GM12872 (cell line): ENCODE results near the gene DOCK4.

Experiments
- TF ChIP-seq, protein P1 (sequence below): IDR thresholded peaks from 3 replicates; pipeline ENCODE4 v1.5.1; 2011; ENCODE audit warnings: low read depth, mild to moderate bottlenecking, low read length, moderate library complexity; ENCODE audit not compliant: insufficient read depth

The DOCK4 gene

DNA sequence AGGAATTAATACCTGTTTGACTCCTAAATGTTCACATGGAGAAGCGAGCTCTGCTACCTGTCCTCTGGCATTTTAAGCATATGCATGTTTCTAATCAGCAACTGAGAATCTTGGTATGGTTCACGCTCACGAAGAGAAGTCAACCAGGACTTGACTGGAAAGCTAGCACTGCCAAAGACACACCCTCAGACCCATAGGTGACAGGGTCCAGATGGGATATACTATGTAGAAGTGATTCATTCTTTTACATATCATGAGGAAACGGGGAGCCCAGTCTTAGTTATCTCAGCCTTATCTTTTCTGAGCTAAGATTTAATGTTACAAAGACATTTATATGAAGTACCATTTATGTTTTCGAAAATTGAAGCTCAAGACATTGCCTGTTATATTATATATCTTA is 313.0 kb downstream of the DOCK4 start:
- TF ChIP-seq, protein P1, sequence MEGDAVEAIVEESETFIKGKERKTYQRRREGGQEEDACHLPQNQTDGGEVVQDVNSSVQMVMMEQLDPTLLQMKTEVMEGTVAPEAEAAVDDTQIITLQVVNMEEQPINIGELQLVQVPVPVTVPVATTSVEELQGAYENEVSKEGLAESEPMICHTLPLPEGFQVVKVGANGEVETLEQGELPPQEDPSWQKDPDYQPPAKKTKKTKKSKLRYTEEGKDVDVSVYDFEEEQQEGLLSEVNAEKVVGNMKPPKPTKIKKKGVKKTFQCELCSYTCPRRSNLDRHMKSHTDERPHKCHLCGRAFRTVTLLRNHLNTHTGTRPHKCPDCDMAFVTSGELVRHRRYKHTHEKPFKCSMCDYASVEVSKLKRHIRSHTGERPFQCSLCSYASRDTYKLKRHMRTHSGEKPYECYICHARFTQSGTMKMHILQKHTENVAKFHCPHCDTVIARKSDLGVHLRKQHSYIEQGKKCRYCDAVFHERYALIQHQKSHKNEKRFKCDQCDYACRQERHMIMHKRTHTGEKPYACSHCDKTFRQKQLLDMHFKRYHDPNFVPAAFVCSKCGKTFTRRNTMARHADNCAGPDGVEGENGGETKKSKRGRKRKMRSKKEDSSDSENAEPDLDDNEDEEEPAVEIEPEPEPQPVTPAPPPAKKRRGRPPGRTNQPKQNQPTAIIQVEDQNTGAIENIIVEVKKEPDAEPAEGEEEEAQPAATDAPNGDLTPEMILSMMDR, result no peak

DNA sequence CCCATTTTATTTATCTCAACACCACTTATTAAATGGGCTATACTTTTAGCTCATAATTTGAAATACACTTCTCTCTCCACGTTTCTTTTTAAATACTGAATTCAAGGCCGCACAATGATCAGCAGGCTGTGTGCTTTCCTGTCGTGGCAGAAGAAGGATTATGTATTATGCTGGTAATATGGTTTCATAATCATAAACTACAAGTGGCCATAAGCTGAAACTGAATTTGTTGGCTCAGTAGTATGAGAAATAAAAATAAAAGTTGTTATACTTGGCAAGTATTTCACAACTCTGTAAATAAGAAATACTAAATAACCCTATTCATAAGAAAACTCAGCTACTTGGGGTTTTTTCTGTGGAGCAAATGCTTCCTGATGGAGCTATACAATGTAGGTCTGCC is 313.6 kb downstream of the DOCK4 start:
- TF ChIP-seq, protein P1, result no peak

- TF ChIP-seq, protein P1, result no peak
Observed at GRCh38 chr7:111887734-111888133, 318.5 kb downstream of the DOCK4 start.

- TF ChIP-seq, protein P1, result no peak
Observed at GRCh38 chr7:111886233-111886632, 320.0 kb downstream of the DOCK4 start.

DNA sequence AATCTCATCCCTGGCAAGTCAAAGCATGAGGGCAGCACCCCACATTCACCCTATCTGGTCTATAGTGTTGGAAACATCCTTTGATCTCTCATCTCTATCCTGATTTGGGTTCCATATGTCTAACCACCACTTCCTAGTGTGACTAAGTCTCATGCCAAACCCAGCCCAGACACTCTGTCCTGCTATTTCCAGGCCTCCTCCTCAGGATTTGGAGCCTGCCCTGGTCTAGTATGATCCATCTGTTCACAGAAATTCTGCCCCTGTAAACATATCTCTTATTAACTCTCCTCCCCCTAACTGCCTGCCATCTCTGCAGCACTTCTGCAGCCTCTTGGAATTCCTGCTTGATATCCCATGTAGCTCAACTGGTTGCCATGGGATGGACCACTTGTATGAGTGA is 323.0 kb downstream of the DOCK4 start:
- TF ChIP-seq, protein P1, result no peak

GRCh38 chr7:111878785-111879184 is 327.4 kb downstream of the DOCK4 start:
- TF ChIP-seq, protein P1, result no peak

DNA sequence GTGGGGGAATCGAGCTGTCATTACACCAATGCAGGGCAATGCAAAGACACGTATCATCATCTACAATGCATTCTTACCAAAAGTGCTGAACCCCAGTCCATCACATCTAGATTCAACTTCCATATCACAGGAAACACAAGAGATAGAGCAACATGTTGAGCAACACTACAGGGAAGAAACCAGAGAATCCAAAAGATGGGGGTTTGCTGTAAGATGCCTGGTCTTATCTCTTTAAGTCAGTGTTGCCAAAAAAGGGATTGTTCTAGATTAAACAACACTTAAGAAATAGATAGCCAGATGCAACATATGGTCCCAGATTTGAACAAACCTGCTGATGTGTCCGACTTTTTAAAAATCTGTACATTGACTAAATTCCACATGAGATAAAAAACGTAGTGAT is 328.3 kb downstream of the DOCK4 start:
- TF ChIP-seq, protein P1, result no peak
